Activated CD4-positive, alpha-beta T cell treated with anti-CD3 and anti-CD28 coated beads, Interleukin-2, amount 50 U/mL, for 24 hours (primary cell): ENCODE measurements around the gene GPM6B.
"Not testable (repeated sequence)": the region's sequence is repeated elsewhere in the genome, so short reads cannot be mapped to it uniquely, and the experiment has no call there.

ENCODE experiments used
- DNase-seq, 2 donors: peaks; one replicate each; pipeline ENCODE4 v3.0.0-alpha.2; 2020; ENCODE audit warnings: low read depth in 1 of 2, low spot score in 1 of 2

GPM6B gene

DNA sequence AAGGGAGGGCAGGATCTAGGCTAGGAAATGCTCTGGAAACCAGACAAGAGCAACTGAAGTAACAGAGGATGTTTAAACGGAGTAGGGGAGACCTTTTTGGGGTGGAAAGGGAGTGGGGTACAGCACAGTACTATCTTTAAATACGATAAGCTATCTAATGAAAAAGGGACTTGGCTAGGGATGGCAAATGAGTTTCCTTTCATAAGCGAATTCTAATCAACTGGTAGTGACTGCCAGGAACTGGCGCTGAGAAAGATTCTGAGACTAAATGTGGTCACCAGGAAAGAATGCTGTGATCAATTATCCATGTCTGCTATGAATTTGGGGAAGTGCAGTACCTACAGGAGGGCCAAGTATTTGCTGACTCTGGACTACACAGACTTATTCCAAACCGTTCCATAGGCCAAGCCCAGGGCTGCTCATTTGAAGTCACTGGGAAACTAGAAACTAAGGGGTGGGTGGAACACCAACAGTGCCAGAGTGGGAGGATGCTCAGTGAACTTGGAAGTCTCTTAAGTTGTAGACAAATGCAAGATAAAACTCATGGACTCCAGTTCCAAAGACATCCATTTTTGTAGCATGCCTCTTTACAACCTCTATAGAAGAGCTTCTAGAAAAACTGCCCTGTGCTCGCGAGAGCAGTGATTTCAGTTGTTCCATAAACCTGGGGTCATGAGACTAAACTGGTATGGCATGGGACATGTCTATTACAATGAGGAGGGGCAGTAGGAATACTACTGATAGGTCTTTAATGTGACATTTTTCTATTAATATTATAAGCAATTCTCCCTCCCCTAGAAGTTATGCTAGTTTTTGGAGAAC lies 84.4 kb downstream of the GPM6B start:
- DNase-seq = no peak

DNA sequence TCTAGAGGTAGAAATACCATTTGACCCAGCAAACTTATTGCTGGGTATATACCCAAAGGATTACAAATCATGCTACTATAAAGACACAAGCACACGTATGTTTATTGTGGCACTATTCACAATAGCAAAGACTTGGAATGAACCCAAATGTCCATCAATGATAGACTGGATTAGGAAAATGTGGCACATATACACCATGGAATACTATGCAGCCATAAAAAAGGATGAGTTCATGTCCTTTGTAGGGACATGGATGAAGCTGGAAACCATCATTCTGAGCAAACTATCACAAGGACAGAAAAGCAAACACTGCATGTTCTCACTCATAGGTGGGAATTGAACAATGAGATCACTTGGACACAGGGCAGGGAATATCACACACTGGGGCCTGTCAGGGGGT lies 86.4 kb downstream of the GPM6B start:
- DNase-seq = not testable (repeated sequence)

DNA sequence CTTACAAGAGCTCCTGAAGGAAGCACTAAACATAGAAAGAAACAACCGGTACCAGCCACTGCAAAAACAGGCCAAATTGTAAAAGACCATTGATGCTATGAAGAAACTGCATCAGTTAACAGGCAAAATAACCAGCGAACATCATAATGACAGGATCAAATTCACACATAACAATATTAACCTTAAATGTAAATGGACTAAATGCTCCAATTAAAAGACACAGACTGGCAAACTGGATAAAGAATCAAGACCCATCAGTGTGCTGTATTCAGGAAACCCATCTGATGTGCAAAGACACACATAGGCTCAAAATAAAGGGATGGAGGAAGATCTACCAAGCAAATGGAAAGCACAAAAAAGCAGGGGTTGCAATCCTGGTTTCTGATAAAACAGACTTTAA lies 90.3 kb downstream of the GPM6B start:
- not testable (repeated sequence) for DNase-seq

DNA sequence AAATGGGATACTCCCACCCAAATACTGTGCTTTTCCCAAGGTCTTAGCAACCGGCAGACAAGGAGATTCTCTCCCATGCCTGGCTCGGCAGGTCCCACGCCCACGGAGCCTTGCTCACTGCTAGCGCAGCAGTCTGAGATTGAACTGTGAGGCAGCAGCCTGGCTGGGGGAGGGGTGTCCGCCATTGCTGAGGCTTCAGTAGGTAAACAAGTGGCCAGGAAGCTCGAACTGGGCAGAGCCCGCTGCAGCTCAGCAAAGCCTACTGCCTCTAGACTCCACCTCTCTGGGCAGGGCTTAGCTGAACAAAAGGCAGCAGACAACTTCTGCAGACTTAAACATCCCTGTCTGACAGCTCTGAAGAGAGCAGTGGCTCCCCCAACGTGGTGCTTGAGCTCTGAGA lies 92.0 kb downstream of the GPM6B start:
- DNase-seq = not testable (repeated sequence)

DNA sequence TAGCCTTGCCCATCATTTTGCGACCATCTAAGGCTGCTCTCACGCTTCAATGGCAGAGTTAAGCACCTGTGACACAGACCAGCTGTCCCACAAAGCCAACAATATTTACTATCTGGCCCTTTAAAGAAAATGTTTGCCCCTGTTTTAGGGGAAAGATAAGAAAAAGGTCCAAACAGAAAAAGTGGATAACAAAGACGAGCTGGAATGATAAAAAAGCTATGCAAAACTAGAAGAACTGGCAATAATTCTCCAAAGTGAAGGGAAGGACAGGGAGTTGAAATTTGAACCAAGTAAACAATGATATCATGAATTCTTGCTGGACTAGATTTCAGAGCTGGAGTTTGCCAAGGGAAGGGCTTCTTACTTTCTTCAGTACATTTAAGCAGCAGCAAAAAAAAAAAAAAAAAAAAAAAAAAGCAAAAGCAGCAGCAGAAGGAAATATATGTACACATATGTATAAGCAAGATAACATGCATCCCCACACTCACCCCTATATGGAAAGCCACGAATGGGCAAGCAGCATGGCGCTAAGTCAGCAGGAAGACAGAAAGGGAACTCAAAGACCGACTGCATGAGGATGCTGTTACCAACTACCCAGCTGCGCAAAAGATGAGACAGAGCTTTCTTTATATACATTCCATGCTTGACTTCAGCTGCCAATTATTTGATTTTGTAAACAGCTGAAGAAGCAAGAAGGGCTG lies 94.9 kb downstream of the GPM6B start:
- no peak for DNase-seq

DNA sequence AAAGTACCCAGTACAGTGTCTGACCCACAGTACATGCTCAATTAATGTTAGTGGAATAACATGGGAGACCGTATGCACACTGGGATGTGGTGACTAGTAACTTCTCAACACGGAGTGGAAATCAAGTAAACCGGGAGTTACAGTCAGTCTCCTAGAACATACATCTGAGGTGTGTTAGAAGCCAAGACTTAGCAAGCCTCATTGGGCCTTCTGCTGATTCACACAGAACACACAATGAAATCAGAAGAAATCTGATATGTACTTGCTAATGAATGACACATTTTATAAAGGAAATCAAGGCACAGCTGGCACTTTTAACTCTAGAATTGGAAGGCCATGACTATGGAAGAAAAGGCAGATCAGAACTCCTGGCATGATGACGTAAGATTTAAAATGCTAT lies 95.5 kb downstream of the GPM6B start:
- no peak for DNase-seq
